ENCODE results near the gene CDK5RAP1.

The CDK5RAP1 gene

DNA sequence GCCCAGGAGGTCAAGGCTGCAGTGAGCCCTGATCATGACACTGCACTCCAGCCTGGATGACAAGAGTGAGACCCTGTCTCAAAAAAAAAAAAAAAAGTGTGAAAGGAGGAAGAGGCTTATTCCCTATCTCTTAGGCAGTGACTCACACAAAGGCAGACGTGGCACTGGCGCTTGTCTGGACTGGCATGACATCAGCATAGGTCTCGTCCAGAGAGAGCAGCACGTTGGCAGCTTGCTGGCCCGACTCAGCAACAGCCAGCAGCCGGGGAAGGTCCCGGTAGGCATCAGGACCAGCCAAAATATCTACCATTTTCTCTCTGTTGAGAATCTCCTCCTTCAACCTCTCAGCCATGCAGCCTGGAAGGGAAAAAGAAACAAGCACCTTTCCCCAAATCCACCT, 14.1 kb downstream of the CDK5RAP1 start:
- FAIRE-seq, result no peak
- DNase-seq (ENCODE audit: insufficient read length, low spot score), result no peak

- DNase-seq (ENCODE audit: insufficient read length, low spot score), result no peak
- no peak for FAIRE-seq
Measured at GRCh38 chr20:33386673-33387072, 14.6 kb downstream of the CDK5RAP1 start.

DNA sequence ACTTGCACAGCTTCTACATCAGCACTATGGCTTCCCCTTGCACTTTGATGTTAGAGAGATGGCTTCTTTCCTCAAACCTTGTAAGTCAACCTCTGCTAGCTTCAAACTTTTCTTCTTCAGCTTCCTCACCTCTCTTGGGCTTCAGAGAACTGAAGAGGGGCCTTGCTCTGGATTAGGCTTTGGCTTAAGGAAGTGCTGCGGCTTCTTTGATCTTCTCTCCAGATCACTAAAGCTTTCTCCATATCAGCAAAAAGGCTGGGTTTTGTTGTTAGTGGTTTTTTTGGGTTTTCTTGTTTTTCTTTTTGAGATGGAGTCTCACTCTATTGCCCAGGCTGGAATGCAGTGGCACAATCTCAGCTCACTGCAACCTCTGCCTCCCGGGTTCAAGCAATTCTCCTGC, 24.0 kb downstream of the CDK5RAP1 start:
- DNase-seq (ENCODE audit: insufficient read length, low spot score), result no peak
- FAIRE-seq, result no peak

GRCh38 chr20:33373735-33374605, 27.3 kb downstream of the CDK5RAP1 start:
- DNase-seq (ENCODE audit: insufficient read length, low spot score) (no peak), FAIRE-seq (no peak)

GRCh38 chr20:33372993-33373441, 28.3 kb downstream of the CDK5RAP1 start:
- DNase-seq (ENCODE audit: insufficient read length, low spot score) (no peak), FAIRE-seq (no peak)

DNA sequence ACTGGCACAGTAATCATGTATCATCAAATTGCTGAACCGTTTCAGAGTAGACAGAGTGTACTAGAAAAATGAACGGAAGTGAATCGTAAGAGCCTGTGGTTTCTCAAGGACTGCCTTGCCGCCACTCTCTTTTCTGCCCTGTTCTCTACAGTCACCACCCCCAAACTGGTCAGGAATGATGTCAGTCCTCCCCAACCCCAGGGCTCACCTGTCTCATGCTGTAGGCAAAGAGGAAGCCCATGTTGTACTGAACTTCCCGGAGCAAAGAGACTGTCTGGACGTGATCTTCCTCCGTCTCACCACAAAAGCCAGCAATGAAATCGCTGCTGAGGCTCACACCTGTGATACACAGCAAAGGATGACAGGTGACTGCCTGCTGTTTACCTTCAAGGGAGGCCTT, 31.0 kb downstream of the CDK5RAP1 start:
- no peak for FAIRE-seq

DNA sequence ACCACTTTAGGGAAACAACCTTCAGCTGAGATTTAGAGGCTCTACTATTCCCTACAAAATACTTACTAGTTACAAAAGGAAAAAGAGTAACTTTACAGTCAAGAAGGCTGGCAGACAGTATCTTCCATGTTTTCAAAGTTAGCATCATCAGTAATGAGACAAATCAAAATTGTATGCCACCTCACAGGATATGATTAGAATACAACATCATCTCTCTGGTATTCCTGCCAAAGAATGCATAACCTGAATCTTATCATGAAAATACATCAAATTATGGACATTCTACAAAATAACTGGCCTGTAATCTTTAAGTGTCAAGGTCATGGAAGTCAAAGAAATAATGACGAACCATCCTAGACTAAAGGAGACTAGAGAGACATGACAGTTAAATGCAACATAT, 38.4 kb downstream of the CDK5RAP1 start:
- no peak for DNase-seq (ENCODE audit: insufficient read length, low spot score)
- peak; percentile 11 for FAIRE-seq

More for the DNA sequence above, 31.0 kb downstream of the CDK5RAP1 start:
- DNase-seq (ENCODE audit: insufficient read length, low spot score), result no peak

DNA sequence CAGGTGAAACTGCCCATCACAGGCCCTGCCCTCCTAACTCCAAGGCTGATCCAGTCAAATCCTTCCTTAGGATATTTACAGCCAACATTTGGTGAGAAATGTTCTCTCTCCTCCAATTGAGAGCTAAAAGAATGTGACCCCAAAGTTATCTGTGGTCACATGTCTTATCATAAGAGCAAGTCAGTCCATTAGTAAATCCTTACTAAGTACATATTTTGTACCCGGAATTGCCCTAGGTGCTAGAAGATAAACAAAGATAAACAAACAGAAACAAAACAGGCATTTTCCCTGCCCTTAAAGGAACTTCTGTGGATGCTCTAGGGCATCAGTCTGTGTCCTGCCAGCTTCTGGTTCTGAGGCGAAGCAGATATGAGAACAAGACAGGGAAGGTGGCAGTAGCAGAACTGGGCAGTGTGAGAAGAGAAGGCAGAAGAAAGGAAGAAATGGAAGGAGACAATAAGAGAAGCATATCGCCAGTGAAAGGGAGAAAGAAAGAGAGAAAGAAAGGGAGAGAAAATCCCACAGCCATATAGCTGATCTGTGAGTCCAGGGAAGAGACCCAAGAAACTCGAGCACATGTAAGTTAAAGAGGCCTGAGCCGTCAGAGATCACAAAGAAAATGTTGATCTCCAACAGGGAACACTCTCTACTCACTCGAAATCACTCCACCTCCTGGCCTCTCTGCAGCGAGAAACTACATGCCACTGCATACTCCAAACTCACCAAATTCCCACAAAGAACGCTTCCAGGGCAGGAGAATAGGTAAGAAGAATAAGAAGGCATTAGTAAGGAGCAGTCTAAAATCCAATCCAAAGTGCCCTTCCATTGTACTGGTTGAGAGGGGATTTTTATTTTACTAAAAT, 41.7 kb downstream of the CDK5RAP1 start:
- DNase-seq (ENCODE audit: insufficient read length, low spot score), result no peak
- FAIRE-seq, result no peak

DNA sequence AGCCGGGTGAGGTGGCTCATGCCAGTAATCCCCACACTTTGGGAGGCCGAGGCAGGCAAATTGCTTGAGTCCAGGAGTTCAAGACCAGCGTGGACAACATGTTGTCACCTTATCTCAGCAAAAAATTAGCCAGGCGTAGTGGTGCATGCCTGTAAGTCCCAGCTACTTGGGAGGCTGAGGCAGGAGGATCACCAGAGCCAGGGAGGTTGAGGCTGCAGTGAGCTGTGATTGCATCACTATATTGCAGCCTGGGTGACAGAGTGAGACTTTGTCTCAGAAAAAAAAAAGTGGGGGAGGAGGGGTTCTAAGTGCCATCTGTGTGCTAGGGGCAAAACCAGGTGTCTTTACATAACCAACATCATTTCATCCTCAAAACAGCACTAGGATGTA, 48.3 kb downstream of the CDK5RAP1 start:
- DNase-seq (ENCODE audit: insufficient read length, low spot score) (no peak), FAIRE-seq (no peak)

GRCh38 chr20:33352258-33353012, 48.9 kb downstream of the CDK5RAP1 start:
- no peak for FAIRE-seq
- DNase-seq (ENCODE audit: insufficient read length, low spot score), result no peak

DNA sequence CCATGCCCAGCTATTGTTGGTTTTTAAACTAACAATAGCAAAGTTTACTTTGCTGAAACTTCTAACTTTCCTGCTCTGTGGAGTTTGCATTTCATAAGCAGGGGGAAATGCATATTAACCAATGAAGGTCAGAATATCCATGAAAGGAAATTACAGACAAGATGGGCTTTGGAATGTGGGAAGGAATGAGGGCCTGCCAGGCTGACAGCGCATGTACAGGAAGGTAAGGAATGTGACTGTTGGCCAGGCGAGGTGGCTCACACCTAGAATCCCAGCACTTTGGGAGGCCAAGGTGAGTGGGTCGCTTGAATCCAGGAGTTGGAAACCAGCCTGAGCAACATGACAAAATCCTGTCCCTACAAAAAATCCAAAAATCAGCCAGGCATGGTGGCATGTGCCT, 49.6 kb downstream of the CDK5RAP1 start:
- DNase-seq (ENCODE audit: insufficient read length, low spot score) (no peak), FAIRE-seq (no peak)

DNA sequence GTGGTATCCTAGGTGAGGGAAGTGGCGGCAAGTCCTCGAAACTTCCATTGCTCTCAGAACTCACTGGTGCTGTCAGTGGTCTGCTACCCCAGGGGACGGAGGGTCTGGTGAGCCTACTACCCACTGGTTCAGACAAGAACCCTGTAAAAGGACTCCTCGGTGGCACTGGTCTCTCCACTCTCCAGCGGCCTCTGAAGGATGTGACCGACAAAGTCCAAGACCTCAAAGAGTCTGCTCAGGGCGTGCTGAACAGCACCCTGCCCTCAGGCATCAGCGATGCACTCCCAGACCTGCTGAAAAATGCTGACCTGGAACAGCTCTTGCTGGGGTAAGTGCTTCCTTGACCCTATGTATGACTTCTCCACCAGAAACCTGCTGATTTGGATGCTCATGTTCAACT, 51.8 kb downstream of the CDK5RAP1 start:
- FAIRE-seq (no peak), DNase-seq (ENCODE audit: insufficient read length, low spot score) (no peak)

DNA sequence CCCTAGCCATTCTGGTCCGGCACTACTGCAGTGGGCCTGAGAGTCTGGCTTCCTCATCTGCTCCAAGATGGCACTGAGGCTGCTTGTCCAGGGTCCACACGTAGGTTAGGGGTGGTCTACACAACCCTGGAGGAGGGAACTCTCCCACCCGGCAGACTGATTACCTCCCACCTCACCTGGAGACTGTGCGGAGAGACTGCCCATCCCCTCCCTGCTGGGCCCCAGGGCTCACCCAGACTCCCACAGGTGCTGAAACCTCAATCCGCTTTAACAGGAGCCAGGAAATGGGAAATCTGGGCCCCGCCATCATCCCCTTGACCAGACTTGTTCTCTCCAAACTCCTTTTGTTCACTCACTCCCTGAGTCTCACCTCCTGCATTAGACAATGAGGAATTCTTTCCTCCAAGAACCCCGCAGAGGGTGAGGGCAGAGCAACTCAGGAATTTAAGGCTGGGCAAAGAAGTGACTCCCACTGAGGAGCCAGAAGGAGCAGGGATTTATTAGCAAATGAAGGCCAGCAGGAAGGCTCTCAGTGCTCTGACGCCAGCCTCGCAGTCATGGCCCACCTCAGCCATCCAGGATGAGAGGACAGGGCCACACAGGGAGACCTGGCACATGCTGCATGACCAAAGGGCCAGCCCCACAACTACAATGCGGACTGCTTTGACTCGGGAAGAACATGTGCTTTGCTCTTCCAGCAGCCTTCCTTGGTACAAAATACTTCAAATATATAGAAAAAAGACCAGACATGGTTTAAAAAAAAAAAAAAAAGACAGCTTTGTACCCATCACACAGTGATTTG, 53.0 kb downstream of the CDK5RAP1 start:
- DNase-seq (ENCODE audit: insufficient read length, low spot score) (no peak), FAIRE-seq (no peak)

GRCh38 chr20:33345342-33345741, 56.0 kb downstream of the CDK5RAP1 start:
- FAIRE-seq (no peak), DNase-seq (ENCODE audit: insufficient read length, low spot score) (no peak)

DNA sequence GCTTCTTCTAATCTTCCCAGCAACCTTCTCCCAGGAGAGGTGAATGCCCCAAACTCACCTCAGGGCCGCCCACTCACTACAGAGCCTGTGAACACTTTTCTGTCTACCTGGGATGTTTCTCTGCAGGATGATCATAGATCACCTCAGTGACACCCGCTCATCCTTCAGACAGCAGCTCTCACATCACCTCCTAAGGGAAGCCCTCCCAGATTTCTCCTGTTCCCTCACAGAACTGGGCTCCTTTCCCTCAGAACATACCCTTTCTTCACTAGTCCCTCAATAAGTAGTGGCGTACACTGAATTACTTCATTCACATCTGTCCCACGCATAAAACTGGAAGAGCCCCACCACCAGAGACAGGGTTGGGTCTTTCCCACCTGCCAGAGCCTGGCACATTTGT, 57.8 kb downstream of the CDK5RAP1 start:
- FAIRE-seq (no peak), DNase-seq (ENCODE audit: insufficient read length, low spot score) (no peak)

DNA sequence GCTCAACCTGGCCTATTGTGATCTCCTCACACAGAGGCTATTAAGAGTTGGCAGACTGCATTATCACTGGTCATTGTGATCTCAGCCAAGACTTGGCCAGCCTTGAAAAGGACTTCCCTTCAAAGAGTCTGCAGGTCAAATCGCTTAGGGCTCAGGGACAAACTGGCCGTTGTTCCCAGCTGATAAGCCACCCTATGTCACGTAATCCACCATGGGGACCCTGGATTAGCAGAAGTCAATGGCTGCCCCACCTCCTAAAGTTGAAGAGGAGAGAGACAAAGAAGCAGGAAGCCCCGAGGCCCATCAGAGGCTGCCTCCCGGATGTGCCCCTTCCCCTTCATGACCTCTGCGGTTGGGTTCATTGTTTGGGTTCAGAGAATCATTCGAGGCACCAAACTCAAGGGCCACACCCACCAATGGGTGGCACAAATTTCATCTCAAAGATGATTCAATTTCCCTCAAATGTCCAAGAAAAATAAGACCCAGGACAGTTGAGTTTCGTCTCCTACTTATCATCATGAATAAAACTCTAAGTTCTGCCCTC, 61.7 kb downstream of the CDK5RAP1 start:
- FAIRE-seq (no peak), DNase-seq (ENCODE audit: insufficient read length, low spot score) (no peak)

DNA sequence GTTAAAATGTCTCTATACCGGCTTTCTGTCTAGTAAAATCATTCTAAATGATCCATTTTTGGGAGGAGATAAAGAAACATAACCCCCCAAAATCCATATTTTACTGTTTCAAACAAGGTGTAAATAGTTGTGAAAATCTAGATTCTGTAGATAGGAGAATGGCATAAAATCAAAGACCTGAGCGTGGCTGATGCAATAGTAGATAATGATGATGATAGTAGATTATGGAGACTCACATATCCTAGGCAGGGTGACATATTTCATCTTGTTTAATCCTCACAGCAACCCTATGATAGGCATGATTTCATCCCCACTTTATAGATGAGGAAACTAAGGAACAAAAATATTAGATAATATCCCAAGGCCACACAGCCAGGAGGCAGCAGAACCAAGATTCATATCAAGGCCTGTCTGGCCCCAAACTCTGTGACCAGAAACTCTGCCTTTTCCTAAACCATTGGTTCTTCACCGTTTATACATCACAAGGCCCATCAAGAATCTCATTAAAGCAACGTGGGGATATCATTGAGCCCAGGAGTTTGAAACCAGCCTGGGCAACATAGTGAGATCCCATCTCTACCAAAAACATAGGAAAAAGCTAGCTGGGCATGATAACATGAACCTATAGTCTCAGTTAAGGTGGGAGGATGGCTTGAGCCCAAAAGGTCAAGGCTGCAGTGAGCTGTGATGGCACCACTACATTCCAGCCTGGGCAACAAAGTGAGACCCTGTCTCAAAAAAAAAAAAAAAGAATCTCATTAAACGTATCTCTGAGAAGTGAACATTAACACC, 62.7 kb downstream of the CDK5RAP1 start:
- no peak for FAIRE-seq
- no peak for DNase-seq (ENCODE audit: insufficient read length, low spot score)

DNA sequence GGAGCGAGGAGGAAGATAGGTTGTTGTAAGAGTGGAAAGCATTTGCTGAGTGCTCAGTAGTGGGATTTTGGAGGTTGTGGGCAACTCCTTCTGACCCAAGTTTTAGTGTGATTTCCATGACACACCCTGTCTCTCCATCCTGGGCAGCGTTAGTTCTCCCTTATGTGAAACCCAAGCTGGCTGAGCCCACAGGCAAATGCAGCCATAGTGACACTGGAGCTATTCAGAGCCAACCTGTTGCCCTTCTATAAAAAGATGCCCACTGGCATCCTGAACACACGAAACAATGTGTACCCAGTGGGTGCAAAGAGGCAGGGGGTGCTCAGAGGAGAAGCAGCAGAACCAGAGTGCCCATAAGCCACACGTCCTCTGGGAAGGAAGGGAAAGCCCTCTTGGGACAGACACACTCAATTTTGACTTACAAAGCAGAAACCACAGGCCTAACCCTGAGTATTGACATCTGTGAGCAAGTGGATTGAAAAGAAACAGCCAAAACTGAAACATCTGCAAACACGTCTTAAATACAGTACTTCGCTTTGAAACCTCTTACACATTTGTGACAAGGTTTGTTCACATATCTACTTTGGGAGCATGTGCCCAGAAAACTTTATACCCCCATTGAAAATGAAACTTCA, 63.7 kb downstream of the CDK5RAP1 start:
- DNase-seq (ENCODE audit: insufficient read length, low spot score), result no peak
- FAIRE-seq, result no peak

- DNase-seq (ENCODE audit: insufficient read length, low spot score), result no peak
- FAIRE-seq, result no peak
Measured at GRCh38 chr20:33337119-33337518, 64.2 kb downstream of the CDK5RAP1 start.

Data from GM19239 (cell line).